ENCODE measurements around the gene ATRX. TPM values are rescaled to one million over a fixed set of nuclear protein-coding genes. Genes with fewer than 3 reads are reported as not detected.
A peak's percentile ranks its signal among the peaks of the same experiment; 100 is the strongest.
"Not testable (repeated sequence)": the region's sequence is repeated elsewhere in the genome, so short reads cannot be mapped to it uniquely, and the experiment has no call there.

Gene ATRX, protein sequence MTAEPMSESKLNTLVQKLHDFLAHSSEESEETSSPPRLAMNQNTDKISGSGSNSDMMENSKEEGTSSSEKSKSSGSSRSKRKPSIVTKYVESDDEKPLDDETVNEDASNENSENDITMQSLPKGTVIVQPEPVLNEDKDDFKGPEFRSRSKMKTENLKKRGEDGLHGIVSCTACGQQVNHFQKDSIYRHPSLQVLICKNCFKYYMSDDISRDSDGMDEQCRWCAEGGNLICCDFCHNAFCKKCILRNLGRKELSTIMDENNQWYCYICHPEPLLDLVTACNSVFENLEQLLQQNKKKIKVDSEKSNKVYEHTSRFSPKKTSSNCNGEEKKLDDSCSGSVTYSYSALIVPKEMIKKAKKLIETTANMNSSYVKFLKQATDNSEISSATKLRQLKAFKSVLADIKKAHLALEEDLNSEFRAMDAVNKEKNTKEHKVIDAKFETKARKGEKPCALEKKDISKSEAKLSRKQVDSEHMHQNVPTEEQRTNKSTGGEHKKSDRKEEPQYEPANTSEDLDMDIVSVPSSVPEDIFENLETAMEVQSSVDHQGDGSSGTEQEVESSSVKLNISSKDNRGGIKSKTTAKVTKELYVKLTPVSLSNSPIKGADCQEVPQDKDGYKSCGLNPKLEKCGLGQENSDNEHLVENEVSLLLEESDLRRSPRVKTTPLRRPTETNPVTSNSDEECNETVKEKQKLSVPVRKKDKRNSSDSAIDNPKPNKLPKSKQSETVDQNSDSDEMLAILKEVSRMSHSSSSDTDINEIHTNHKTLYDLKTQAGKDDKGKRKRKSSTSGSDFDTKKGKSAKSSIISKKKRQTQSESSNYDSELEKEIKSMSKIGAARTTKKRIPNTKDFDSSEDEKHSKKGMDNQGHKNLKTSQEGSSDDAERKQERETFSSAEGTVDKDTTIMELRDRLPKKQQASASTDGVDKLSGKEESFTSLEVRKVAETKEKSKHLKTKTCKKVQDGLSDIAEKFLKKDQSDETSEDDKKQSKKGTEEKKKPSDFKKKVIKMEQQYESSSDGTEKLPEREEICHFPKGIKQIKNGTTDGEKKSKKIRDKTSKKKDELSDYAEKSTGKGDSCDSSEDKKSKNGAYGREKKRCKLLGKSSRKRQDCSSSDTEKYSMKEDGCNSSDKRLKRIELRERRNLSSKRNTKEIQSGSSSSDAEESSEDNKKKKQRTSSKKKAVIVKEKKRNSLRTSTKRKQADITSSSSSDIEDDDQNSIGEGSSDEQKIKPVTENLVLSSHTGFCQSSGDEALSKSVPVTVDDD (N-terminal part only)
- 10 to 100 TPM; 89.2 to 94.2 TPM for total RNA-seq
- long read RNA-seq, donor 1, partial matches to known transcripts, result 24 of 41 reads
- long read RNA-seq, donor 1, other reads (novel, unspliced or antisense), result 17 of 41 reads
- long read RNA-seq, donor 2, partial matches to known transcripts, result 54 of 86 reads
- long read RNA-seq, donor 2, other reads (novel, unspliced or antisense), result 27 of 86 reads

DNA sequence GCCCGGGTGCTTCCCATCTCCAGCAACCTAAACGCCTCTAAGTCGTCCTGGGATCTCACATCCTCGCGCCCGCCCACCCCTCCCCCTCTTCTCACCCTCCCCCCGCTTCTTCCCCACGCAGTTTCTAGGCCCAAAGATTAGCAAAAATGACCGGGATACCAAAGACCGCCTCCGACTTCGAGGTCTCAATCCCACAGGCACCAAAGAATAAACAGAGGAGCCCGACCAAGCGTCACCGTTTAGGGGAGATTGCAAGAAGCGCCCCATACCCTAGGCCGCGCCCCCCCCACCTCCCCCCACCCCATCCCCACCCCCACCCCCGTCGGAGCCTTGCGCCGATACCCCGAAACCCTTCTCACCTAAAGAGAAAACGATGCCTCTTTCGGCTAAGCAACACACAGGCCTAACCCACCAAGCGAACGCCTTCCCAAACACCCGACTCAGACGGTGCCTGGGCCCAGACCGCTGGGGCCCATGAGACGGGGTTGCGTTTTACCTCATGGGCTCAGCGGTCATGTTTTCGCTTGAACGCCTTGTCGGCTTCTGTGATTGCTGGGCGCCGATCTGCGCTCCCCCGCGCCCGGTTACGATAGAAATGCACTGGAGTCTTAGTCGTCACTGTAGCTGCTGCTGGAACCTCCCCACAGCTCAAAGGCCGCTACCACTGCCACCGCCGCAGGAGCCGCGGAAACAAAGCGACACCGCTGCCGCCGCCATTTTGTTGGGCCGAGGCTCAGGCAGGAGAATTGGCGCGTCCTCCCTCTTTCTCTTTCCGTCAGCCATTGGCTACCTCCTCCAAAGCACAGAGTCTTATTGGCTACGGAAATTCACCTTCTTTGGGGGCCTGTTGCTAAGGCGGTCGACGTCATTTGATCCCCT lies at the start of gene ATRX:
TSS of gene ATRX (minus strand) at position 731 of the 879 bp plus-strand sequence. CDS start at position 516, 215 bp downstream.
- intact Hi-C loops (cut with DNase I), result no loop called here
- DNase-seq (ENCODE audit: low spot score), result peak; percentile 87

DNA sequence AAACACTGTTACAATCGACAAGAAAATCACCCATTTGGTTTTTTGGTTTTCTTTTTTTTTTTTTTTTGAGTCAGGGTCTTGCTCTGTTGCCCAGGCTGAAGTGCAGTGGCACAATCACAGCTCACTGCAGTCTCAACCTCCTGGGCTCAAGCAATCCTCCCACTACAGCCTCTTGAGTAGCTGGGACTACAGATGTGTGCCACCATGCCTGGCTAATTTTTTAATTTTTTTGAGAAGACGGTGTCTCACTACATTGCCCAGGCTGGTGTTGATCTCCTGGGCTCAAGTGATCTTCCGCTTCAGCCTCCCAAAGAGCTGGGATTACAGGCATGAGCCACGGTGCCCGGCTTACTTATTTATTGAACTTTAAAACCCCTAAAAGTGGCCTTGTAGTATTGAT lies 45.5 kb upstream of the ATRX start:
- intact Hi-C loops (cut with DNase I), result loop anchor here in 1 of 2 donors (10.0 kb wide), 1 partner anchor 317 kb away; no protein-coding TSS in a partner anchor
- not testable (repeated sequence) for DNase-seq (ENCODE audit: low spot score)

- not testable (repeated sequence) for DNase-seq (ENCODE audit: low spot score)
These were observed 36.0 kb upstream of the ATRX start for GRCh38 chrX:77821989-77822388.

DNA sequence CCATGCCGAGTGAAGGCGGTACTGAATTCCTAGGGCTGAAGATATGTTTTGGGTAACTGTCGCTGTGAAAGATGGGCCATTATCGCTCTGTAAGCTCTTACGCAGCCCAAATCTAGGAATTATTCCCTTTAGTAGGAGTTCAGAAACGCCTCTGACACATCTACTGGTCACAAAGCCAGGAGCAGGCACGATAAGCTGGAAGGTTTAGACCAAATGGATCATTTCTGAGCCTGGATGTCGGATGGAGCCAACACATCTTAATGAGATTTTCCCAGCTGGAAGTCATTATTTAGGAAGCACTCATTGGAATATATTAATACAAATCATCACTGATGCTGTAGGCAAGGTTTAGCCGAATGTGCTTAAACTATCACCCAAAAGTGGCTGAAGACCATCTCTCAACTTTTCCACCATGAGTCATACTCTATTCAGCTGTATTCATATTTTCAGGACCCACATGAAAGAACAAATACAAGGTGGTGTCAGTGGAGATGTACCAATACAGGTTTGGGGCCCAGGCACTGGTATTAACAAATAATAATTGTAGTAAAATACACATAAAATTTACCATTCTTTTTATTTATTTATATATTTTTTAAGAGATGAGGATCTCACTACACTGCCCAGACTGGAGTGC lies 34.2 kb upstream of the ATRX start:
- DNase-seq (ENCODE audit: low spot score), result no peak
- intact Hi-C loops (cut with DNase I), result no loop called here

More at GRCh38 chrX:77821989-77822388, 36.0 kb upstream of the ATRX start:
- intact Hi-C loops (cut with DNase I), result not testable (repeated sequence)

GRCh38 chrX:77814210-77814609 lies 28.2 kb upstream of the ATRX start:
- DNase-seq (ENCODE audit: low spot score), result no peak
- intact Hi-C loops (cut with DNase I), result no loop called here

DNA sequence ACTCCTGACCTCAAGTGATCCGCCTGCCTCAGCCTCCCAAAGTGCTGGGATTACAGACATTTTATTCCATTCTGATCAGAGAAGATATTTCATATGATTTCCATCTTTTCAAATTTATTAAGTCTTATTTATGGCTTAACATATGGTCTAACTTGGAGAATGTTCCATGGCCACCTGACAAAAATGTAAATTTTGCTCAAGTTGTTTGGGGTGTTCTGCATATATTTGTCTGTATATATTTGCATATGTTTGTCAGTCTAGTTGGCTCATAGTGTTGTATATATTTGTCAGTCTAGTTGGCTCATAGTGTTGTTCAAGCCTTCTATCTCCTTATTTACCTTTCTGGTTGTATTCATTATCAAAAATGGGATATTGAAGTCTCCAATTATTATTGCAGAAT lies 16.2 kb upstream of the ATRX start:
- DNase-seq (ENCODE audit: low spot score), result no peak
- intact Hi-C loops (cut with DNase I), result no loop called here

DNA sequence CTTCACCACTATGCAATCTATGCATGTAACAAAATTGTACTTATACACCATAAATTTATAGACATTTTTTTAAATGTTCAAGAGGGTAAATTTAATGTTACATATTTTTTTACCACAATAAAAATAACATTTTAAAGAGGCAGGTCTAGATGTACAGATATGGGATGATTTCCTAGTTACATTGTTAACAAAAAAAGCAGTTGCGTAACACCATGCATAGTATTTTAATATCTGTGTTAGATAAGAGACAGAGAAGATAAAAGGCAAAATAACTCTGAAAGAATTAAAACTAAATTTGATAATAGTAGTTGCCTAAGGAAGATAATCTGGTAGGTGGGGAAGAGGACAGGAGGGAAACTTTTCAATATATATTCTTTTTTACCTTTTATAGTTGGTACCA lies 9.1 kb upstream of the ATRX start:
- DNase-seq (ENCODE audit: low spot score), result no peak
- intact Hi-C loops (cut with DNase I), result no loop called here

GRCh38 chrX:77793946-77794345 lies 7.9 kb upstream of the ATRX start:
- intact Hi-C loops (cut with DNase I), result no loop called here
- DNase-seq (ENCODE audit: low spot score), result no peak

DNA sequence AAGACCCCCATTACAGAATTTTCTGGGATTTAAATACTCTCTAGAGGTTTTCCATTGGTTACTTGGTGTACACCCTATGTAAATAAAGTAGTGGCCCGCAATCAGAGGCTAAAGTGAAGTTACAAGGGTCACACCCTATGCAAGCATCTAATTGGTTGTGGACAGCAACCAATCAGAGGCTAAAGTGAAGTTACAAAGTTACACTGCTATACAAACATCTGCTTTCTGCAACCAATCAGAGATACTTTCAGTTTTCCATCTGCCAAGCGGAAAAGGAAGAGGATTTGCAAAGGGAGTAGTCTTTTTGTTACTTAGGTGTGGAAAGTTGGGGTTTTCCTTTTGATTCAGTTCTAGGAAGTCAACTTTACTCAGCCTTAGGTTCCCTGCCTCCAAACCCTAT lies 2.0 kb upstream of the ATRX start:
- DNase-seq (ENCODE audit: low spot score), result no peak
- intact Hi-C loops (cut with DNase I), result no loop called here

DNA sequence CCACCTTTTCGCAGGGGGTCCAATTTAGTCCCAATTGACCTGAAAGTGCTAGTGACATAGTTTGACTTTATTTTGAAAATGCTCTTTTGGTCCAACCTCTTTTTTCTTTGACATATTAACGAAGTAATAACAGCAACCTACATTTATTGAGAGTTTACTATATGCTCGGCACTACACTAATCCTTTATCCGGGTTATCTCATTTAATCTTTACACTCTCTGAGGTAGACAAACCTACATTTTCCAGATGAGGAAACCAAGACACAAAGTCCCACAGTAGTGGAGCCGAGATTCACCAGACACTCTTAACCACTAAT lies 307 bp upstream of the ATRX start:
- DNase-seq (ENCODE audit: low spot score), result no peak
- intact Hi-C loops (cut with DNase I), result no loop called here

- intact Hi-C loops (cut with DNase I), result no loop called here
These were observed 6.3 kb downstream of the ATRX start for GRCh38 chrX:77779695-77780094.

GRCh38 chrX:77776659-77777058 lies 9.4 kb downstream of the ATRX start:
- no peak for DNase-seq (ENCODE audit: low spot score)
- intact Hi-C loops (cut with DNase I), result no loop called here

More at GRCh38 chrX:77779695-77780094, 6.3 kb downstream of the ATRX start:
- no peak for DNase-seq (ENCODE audit: low spot score)

DNA sequence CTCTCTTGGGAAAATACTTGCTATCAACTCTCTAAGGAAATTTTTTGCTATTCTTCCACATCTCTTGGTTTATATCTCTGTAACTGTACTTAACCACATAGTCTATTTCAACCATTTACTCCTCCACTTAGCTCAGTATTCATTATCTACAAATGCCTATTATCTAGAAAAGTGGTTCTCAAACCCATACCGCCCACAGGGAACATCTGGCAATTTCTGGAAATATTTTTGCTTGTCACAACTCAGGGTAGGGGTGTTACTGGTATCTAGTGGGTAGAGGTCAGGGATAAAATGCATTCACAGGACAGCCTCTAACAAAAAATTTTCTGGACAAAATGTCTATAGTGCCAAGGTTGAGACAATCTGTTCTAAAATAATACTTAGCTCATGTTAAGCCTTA lies 14.4 kb downstream of the ATRX start:
- no peak for DNase-seq (ENCODE audit: low spot score)
- intact Hi-C loops (cut with DNase I), result no loop called here

GRCh38 chrX:77768787-77769186 lies 17.2 kb downstream of the ATRX start:
- intact Hi-C loops (cut with DNase I), result no loop called here
- no peak for DNase-seq (ENCODE audit: low spot score)

DNA sequence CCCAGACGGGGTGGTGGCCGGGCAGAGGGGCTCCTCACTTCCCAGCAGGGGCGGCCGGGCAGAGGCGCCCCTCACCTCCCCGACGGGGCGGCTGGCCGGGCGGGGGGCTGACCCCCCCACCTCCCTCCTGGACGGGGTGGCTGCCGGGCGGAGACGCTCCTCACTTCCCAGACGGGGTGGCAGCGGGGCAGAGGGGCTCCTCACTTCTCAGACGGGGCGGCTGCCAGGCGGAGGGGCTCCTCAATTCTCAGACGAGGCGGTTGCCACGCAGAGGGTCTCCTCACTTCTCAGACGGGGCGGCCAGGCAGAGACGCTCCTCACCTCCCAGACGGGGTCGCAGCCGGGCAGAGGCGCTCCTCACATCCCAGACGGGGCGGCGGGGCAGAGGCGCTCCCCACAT lies 19.8 kb downstream of the ATRX start:
- DNase-seq (ENCODE audit: low spot score); intact Hi-C loops (cut with DNase I): not testable (repeated sequence)

GRCh38 chrX:77755561-77755960 lies 30.5 kb downstream of the ATRX start:
- intact Hi-C loops (cut with DNase I), result no loop called here

GRCh38 chrX:77753942-77754341 lies 32.1 kb downstream of the ATRX start:
- DNase-seq (ENCODE audit: low spot score); intact Hi-C loops (cut with DNase I): not testable (repeated sequence)

More at GRCh38 chrX:77755561-77755960, 30.5 kb downstream of the ATRX start:
- no peak for DNase-seq (ENCODE audit: low spot score)

DNA sequence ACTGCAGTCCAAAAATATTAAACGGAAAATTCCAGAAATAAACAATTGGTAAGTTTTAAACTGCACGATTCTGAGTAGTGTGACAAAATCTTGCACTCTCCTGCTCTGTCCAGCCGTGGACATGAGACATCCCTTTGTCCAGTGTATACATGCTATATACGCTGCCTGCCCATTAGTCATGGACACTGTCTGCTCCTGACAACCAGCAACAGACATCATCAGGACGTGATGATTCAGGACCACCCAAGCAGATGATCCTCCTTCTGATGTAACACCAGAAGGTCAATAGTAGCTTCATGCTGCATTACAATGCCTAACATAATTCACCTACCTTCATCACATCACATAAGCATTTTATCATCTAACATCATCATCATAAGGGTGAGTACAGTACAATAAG lies 36.3 kb downstream of the ATRX start:
- DNase-seq (ENCODE audit: low spot score), result no peak
- intact Hi-C loops (cut with DNase I), result no loop called here

All from posterior vena cava (tissue), 2 donors.